ENCODE results near the gene C3orf70. TPM values are rescaled to one million over a fixed set of nuclear protein-coding genes. Genes with fewer than 3 reads are reported as not detected.

Gene C3orf70
- total RNA-seq, 2 donors from 2014 or later = 0.05 TPM; not detected in 1

DNA sequence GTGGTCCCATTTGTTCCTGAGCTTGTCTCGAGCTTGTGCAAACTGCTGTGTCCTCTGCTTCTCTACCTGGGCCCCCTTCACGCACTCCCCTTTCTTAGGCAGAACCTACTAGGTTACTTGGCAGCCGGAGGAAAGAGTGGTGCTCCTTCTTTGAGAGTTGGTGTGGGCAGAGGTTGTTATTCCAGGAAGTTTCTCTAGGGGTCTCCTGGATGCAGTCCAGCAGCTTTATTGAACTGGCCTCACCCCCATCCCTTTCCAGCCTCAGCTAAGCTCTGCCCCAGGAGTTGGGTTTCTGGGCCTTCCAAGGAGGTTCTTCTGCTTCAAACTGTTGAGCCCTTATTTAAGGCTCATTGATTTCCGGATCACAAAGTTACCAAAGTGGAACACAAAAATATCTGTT, 103.2 kb downstream of the C3orf70 start:
- ATAC-seq (replicated peaks in 1 of 2) (no peak), DNase-seq (no peak)
- Mint-ChIP-seq H3K4me3 (no peak overlapping the region), H3K9me3 (peaks cover 7 to 12% of the 10 kb centered on the region in 2 donors), H3K36me3 (ENCODE audit: insufficient read depth in 2 of 2) (peaks cover 23 to 39% of the 10 kb centered on the region in 2 donors), H3K27me3 (ENCODE audit: low read depth) (no peaks in the 10 kb centered on the region), H3K4me1 (ENCODE audit: low read depth) (no peaks in the 10 kb centered on the region), H3K27ac (no peak overlapping the region)

DNA sequence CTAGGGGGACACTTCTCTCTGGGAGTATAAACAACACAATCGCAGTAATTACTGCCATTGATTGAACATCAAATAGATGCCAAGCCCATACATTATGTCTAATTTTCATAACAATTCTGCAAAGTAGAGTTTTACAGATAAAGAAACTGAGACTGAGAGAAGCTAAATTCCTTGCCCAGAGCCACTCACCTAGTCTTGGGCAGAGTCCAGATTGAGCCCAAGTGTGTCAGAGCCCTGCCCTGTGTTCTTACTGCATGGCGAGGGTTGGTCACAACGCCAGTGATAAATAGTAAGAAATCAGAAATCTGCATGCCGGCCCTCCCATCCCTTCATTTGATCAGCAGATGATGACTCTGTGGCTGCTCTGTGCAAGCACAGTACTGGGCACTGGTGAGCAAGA, 106.3 kb downstream of the C3orf70 start:
- Mint-ChIP-seq H3K27me3 (ENCODE audit: low read depth) (no peaks in the 10 kb centered on the region), H3K4me3 (no peak overlapping the region), H3K36me3 (ENCODE audit: insufficient read depth in 2 of 2) (peaks cover 7 to 22% of the 10 kb centered on the region in 2 donors), H3K9me3 (peaks cover 2 to 3% of the 10 kb centered on the region in 2 donors), H3K27ac (no peak overlapping the region), H3K4me1 (ENCODE audit: low read depth) (no peaks in the 10 kb centered on the region)
- DNase-seq (no peak), ATAC-seq (replicated peaks in 1 of 2) (no peak)

DNA sequence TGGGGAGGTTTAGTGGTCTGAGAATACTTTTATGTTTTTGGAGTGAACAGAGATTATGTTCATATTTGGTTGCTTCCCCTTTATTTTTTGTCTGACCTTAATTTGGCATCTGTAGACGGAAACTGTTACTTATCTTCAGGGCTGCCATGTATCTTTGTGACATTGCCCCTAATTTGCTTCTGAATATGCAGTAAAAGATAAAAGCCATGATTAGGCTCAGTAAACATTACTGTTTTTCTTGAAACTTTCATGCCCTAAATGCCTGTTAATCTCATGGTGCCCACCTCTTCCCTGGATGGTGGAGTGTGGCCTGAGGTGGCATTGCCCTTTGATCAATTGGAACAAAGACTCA, 106.7 kb downstream of the C3orf70 start:
- Mint-ChIP-seq H3K4me3 (no peak overlapping the region), H3K4me1 (ENCODE audit: low read depth) (no peaks in the 10 kb centered on the region), H3K9me3 (peaks cover under 1 to 3% of the 10 kb centered on the region in 2 donors), H3K27ac (no peak overlapping the region), H3K36me3 (ENCODE audit: insufficient read depth in 2 of 2) (peaks cover 4 to 23% of the 10 kb centered on the region in 2 donors), H3K27me3 (ENCODE audit: low read depth) (no peaks in the 10 kb centered on the region)
- ATAC-seq (replicated peaks in 1 of 2) (no peak), DNase-seq (no peak)

DNA sequence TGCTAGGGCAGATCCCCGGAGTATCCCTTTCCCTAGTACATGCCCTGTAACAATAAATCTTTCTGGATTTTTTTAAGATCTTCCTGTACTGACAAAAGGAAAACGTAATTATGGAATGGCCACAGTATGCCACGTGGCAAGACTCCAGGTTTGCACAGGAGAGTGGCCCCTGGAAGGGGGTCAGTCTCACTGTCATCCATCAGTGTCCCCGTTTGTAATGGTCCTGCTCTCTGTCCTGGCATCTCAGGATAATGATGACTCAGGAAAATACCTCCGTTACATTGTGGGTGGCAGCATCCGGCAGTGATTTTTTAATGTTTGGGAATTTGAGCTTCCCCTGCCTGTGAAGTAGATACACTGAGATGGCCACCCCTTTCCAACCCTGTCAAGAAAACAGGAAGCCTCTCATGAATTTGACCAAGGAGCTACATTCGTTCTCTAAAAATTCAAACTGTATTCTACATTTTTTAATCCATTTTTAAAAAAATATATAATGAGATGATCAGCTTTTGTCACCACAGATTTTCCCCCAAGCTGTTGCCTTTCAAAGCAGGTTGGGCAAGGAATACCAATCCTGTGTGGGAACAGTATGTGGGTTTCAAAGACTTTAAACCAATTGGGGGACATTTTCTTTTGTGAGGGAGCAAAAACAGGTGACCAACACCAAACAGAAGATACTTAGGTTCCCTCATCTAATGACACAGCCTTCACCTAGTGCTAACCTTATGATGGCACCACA, 110.4 kb downstream of the C3orf70 start:
- DNase-seq (no peak), ATAC-seq (replicated peaks in 1 of 2) (no peak)
- Mint-ChIP-seq H3K36me3 (ENCODE audit: insufficient read depth in 2 of 2) (peaks cover 5 to 7% of the 10 kb centered on the region in 2 donors), H3K27me3 (ENCODE audit: low read depth) (no peaks in the 10 kb centered on the region), H3K4me1 (ENCODE audit: low read depth) (no peaks in the 10 kb centered on the region), H3K4me3 (no peak overlapping the region), H3K9me3 (peaks cover 1 to 4% of the 10 kb centered on the region in 2 donors), H3K27ac (peak overlapping the region; percentile 14)

DNA sequence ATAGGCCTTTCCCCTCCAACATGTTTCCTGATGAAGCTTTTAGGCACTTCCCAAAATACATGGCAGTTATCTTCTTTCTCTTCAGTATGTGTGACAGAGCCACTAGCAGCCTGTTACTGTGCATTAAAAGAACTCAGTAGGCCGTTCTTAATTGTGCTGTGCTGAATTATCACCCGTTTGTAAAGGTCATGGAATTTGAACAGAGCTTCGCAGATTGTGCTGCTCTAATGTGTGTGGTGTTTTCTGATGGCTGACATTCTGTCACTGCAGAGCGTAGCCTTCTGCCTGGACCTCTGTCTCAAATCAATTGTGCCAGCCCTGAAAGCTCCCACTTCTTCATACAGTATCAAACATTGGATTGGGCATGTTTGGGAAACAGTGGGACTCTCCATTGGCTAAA, 111.3 kb downstream of the C3orf70 start:
- DNase-seq = no peak
- H3K36me3 Mint-ChIP-seq (ENCODE audit: insufficient read depth in 2 of 2) = peaks cover 7 to 11% of the 10 kb centered on the region in 2 donors
- no peak overlapping the region for H3K4me3 Mint-ChIP-seq
- no peaks in the 10 kb centered on the region for H3K4me1 Mint-ChIP-seq (ENCODE audit: low read depth)
- ATAC-seq (replicated peaks in 1 of 2) = no peak
- peaks cover 2 to 6% of the 10 kb centered on the region in 2 donors for H3K9me3 Mint-ChIP-seq
- H3K27me3 Mint-ChIP-seq (ENCODE audit: low read depth) = no peaks in the 10 kb centered on the region
- H3K27ac Mint-ChIP-seq = no peak overlapping the region

DNA sequence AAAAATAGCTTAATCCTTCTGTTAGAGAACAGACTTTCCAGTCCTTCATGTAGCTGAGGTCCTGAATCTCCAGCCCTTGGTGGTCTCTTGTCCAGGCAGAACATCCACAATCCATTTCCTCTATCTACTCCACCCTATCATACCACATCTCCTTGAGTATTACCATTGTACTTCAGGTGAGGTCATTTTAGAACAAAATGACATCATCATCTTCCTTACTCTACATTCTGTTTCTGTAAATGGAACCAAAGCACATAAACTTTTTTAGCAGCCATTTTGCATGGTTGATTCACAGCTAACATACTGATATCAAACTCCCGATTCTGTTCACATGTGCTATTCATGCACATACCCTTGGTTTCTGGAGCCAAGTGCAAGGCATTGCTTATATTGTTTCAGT, 112.4 kb downstream of the C3orf70 start:
- Mint-ChIP-seq H3K27ac (no peak overlapping the region), H3K9me3 (peaks cover 2 to 6% of the 10 kb centered on the region in 2 donors), H3K27me3 (ENCODE audit: low read depth) (no peaks in the 10 kb centered on the region), H3K4me1 (ENCODE audit: low read depth) (no peaks in the 10 kb centered on the region), H3K4me3 (no peak overlapping the region), H3K36me3 (ENCODE audit: insufficient read depth in 2 of 2) (peaks cover 7 to 11% of the 10 kb centered on the region in 2 donors)
- ATAC-seq (replicated peaks in 1 of 2) (no peak), DNase-seq (no peak)

DNA sequence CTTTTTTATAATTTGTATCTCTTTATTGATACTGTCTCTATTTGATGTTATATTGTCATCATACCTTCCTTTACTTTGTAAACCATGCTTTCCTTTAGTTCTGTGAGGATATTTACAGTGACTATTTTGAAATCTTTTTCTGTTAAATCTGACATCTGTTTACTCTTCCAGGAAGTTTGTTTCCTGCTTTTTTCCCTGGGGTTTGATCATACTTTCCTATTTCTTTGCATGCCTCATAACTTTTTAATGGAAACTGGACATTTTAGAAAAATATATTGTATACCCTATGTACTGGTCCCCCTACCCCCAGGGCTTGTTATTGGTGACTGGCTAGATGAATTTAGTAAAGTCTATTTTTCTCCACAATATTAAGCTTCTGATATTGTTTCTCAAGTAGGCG, 115.1 kb downstream of the C3orf70 start:
- no peaks in the 10 kb centered on the region for H3K27me3 Mint-ChIP-seq (ENCODE audit: low read depth)
- peaks cover 5 to 13% of the 10 kb centered on the region in 2 donors for H3K9me3 Mint-ChIP-seq
- H3K4me1 Mint-ChIP-seq (ENCODE audit: low read depth) = no peaks in the 10 kb centered on the region
- no peak for DNase-seq
- no peak for ATAC-seq (replicated peaks in 1 of 2)
- H3K27ac Mint-ChIP-seq = no peak overlapping the region
- peaks cover 16 to 24% of the 10 kb centered on the region in 2 donors for H3K36me3 Mint-ChIP-seq (ENCODE audit: insufficient read depth in 2 of 2)
- no peak overlapping the region for H3K4me3 Mint-ChIP-seq

DNA sequence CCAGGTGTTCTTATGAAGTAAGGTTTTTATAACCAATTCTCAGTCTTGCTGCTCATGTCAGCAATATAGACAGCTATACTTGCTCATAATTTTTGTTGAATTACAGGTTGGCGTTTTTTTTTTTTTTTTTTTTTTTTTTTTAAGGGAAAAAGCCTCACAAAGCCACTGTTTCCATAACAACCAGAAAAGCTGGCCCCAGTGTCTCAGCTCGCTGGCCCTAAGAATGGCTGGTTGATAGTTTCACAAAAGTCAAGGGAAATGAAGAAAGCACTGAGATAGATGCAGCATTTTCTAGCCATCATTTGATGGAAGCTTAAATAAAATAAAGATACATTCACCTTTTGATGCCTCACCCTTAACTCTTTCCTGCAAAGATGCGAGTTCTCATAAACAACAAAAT, 121.9 kb downstream of the C3orf70 start:
- ATAC-seq (replicated peaks in 1 of 2) (no peak), DNase-seq (no peak)
- Mint-ChIP-seq H3K27me3 (ENCODE audit: low read depth) (no peaks in the 10 kb centered on the region), H3K36me3 (ENCODE audit: insufficient read depth in 2 of 2) (peaks cover 15 to 24% of the 10 kb centered on the region in 2 donors), H3K27ac (no peak overlapping the region), H3K4me1 (ENCODE audit: low read depth) (no peaks in the 10 kb centered on the region), H3K9me3 (peaks cover 3 to 7% of the 10 kb centered on the region in 2 donors), H3K4me3 (no peak overlapping the region)

DNA sequence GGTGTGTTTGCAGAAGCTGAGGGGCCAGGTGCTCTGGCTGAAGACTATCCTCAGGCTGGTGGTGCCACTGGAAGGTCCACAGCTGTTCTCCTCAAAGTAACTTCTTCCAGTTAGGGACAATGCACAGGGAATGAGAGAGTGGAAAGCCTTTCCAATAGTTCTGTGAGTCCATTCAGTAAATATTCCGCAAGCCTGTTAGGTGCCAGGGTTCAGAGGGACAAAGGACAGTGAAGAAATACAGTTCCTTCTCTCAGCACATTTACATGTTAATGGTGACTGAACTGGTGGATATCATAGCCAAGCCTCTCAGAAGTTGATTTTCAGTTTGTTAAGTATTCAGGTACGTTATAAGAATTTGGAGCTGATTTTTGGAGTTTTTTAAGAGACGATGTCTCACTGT, 122.5 kb downstream of the C3orf70 start:
- H3K4me1 Mint-ChIP-seq (ENCODE audit: low read depth) = no peaks in the 10 kb centered on the region
- no peak for ATAC-seq (replicated peaks in 1 of 2)
- peaks cover 3 to 7% of the 10 kb centered on the region in 2 donors for H3K9me3 Mint-ChIP-seq
- H3K4me3 Mint-ChIP-seq = no peak overlapping the region
- no peak for DNase-seq
- H3K36me3 Mint-ChIP-seq (ENCODE audit: insufficient read depth in 2 of 2) = peaks cover 15 to 25% of the 10 kb centered on the region in 2 donors
- H3K27ac Mint-ChIP-seq = no peak overlapping the region
- no peaks in the 10 kb centered on the region for H3K27me3 Mint-ChIP-seq (ENCODE audit: low read depth)

DNA sequence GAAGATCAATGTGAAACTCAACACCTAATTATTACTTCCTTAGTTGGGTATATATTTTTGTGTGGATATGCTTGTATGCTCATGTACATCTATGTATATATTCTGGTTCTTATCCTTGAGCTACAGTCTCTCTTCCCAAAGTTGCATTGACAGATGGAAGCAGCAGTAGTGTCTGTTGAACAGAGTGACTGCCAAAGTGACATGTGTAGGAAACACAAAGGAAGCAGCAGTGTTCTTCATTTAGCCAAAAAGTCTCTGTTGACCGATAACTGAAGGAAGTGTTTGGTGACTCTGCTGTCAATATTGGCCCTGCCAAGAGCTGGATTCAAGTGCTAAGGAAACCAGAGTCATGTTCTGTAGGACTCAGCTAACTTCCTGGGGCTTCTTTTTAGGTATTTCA, 123.8 kb downstream of the C3orf70 start:
- ATAC-seq (replicated peaks in 1 of 2) (no peak), DNase-seq (no peak)
- H3K27ac Mint-ChIP-seq = no peak overlapping the region
- H3K27me3 Mint-ChIP-seq (ENCODE audit: low read depth) = no peaks in the 10 kb centered on the region
- H3K9me3 Mint-ChIP-seq = peaks cover 0 to 3% of the 10 kb centered on the region in 2 donors
- no peaks in the 10 kb centered on the region for H3K4me1 Mint-ChIP-seq (ENCODE audit: low read depth)
- peaks cover 14 to 16% of the 10 kb centered on the region in 2 donors for H3K36me3 Mint-ChIP-seq (ENCODE audit: insufficient read depth in 2 of 2)
- H3K4me3 Mint-ChIP-seq = no peak overlapping the region

DNA sequence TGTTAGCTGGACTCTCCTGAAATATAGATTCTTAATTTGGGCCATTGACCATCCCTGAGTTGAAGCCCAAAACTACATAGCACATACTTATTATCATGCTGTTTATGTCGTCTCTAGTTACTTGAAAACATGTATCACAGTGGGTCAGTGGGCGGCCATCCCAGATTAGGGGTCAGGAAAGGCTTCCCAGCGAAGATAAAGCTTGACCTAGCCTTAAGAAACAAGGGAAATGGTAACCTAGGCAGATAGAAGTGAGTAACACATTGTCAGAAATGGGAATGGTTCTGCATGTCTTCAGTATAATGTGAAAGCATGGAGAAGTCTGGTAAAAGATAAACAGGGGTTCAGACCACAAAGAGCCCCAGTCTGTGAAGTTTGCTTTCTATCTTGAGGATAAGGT, 124.7 kb downstream of the C3orf70 start:
- Mint-ChIP-seq H3K27me3 (ENCODE audit: low read depth) (no peaks in the 10 kb centered on the region), H3K36me3 (ENCODE audit: insufficient read depth in 2 of 2) (peaks cover 11 to 16% of the 10 kb centered on the region in 2 donors), H3K27ac (no peak overlapping the region), H3K4me3 (no peak overlapping the region), H3K9me3 (peaks cover 0 to 2% of the 10 kb centered on the region in 2 donors), H3K4me1 (ENCODE audit: low read depth) (no peaks in the 10 kb centered on the region)
- DNase-seq = no peak
- no peak for ATAC-seq (replicated peaks in 1 of 2)

Other genes with a start within 250 kb of the C3orf70 start
- gene EHHADH, start 101.0 kb upstream of the C3orf70 start, total RNA-seq = 1 to 10 TPM; 5.3 to 6.9 TPM
- 10 to 100 TPM; 16.9 to 29.3 TPM for gene MAP3K13, start 210.1 kb upstream of the C3orf70 start, total RNA-seq

Data from activated T-cell treated with anti-CD3 and anti-CD28 coated beads, Interleukin-2, amount 50 U/mL, for 72 hours (primary cell).